Left lung (tissue), 10 donors: ENCODE results near the gene ATAD2B. TPM values are rescaled to one million over a fixed set of nuclear protein-coding genes. Genes with fewer than 3 reads are reported as not detected.

ENCODE experiments used
- ATAC-seq: fragments of 200-7000 bp; cut with Tn5 transposase; one replicate; pipeline ENCODE4 v1.9.1; 2020; ENCODE audit warnings: moderate library complexity
- DNase-seq, 4 donors: peaks; one replicate each; pipeline ENCODE4 v3.0.0-alpha.2; 2013 to 2020
- H3K27ac ChIP-seq, 2 donors: fragments of 200-600 bp; sonication (generic) in 1 of 2; one replicate each; pipeline versions ENCODE4 v1.5.0 to v1.8.0; 2020 to 2021
- H3K27me3 ChIP-seq, 2 donors: fragments of 200-600 bp; sonication (generic) in 1 of 2; one replicate each; pipeline versions ENCODE4 v1.5.0 to v1.8.0; 2020 to 2021
- H3K36me3 ChIP-seq, 2 donors: fragments of 200-600 bp; sonication (generic) in 1 of 2; one replicate each; pipeline versions ENCODE4 v1.5.0 to v1.8.0; 2020 to 2021
- H3K4me1 ChIP-seq, 2 donors: fragments of 200-600 bp; one replicate each; pipeline ENCODE4 v1.8.0; 2021
- H3K4me3 ChIP-seq, 2 donors: fragments of 200-600 bp; sonication (generic) in 1 of 2; one replicate each; pipeline versions ENCODE4 v1.5.0 to v1.8.0; 2020 to 2021; ENCODE audit warnings: mild to moderate bottlenecking in 1 of 2
- H3K9me3 ChIP-seq, 2 donors: fragments of 200-600 bp; sonication (generic) in 1 of 2; one replicate each; pipeline versions ENCODE4 v1.5.0 to v1.8.0; 2020 to 2021
- intact Hi-C, 2 donors: fragments of 100-400 bp; cut with DNase I; formaldehyde crosslinking; loops; one replicate each; pipeline versions ENCODE4 v1.11.2 to v1.14.2; 2022
- polyA plus RNA-seq, 6 donors: library from polyadenylated mRNA; unstranded; fragments of 120-200 nt; gene quantifications; one replicate each; pipeline ENCODE4 v1.2.1, GENCODE V29; 2013; ENCODE audit not compliant: insufficient read length in 6 of 6
- total RNA-seq, 2 donors: library from RNA; stranded (reverse); fragmentation: NEBNext Ultra II Directional; extraction: Animal tissue kit (Norgen Biotek cat#: 25700); gene quantifications; one replicate each; pipeline ENCODE4 v1.2.1, GENCODE V29; 2021
- TF ChIP-seq, protein P1 (sequence below), 2 donors: fragments of 200-600 bp; sonication (generic) in 1 of 2; IDR thresholded peaks; one replicate each; pipeline versions ENCODE4 v1.5.0 to v1.8.0; 2021; ENCODE audit warnings: antibody characterized with exemption in 2 of 2
- donor health status: DM: no; HTN: yes; CAD: no.
- donor health status: DM: no; HTN: no; CAD: no.

The ATAD2B gene
- total and polyA plus RNA-seq, 8 donors: 20.1 to 27.4 (median 24.6) TPM

DNA sequence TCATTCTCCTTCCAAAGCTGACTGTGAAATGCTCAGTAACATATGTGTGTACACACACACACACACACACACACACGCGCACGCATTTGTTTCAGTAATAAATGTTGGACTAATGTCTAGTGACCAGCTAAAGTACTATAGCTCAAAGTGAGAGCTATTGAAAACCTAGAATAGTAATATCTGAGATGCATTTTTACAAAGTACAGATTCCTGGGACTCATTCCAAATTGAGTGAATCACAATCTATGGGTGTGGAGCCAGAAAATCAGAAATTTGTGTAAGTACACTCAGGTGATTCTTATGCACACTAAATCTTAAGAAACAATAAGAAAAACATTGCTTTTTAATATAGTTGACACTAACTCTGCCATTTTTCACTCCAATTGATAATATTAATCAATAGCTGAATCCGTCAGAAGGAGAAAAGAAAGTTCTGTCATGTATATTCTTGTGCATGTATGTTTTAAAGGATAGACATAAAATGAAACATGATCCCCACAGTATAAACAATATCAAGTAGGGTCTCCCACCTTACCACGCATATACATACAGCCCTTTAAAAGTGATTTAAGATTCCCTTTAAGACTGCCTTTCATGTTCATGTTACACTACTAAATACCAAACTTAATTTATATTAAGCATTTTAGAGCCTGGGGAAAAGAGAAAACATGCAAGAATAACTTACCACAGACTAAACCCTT, 123.5 kb downstream of the ATAD2B start:
- ATAC-seq (peak; percentile 68), DNase-seq (no peak)
- peaks cover 0 to 6% of the 10 kb centered on the region in 2 donors for H3K36me3 ChIP-seq
- peaks cover 3 to 18% of the 10 kb centered on the region in 2 donors for H3K4me1 ChIP-seq
- H3K27ac ChIP-seq: peak overlapping the region; percentile 9 to 41
- TF ChIP-seq, protein P1, sequence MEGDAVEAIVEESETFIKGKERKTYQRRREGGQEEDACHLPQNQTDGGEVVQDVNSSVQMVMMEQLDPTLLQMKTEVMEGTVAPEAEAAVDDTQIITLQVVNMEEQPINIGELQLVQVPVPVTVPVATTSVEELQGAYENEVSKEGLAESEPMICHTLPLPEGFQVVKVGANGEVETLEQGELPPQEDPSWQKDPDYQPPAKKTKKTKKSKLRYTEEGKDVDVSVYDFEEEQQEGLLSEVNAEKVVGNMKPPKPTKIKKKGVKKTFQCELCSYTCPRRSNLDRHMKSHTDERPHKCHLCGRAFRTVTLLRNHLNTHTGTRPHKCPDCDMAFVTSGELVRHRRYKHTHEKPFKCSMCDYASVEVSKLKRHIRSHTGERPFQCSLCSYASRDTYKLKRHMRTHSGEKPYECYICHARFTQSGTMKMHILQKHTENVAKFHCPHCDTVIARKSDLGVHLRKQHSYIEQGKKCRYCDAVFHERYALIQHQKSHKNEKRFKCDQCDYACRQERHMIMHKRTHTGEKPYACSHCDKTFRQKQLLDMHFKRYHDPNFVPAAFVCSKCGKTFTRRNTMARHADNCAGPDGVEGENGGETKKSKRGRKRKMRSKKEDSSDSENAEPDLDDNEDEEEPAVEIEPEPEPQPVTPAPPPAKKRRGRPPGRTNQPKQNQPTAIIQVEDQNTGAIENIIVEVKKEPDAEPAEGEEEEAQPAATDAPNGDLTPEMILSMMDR (IDR thresholded peaks at IDR 0.05): no peak
- no peaks in the 10 kb centered on the region for H3K27me3 ChIP-seq
- intact Hi-C loops: no loop called here
- no peak overlapping the region for H3K4me3 ChIP-seq
- H3K9me3 ChIP-seq: no peaks in the 10 kb centered on the region

DNA sequence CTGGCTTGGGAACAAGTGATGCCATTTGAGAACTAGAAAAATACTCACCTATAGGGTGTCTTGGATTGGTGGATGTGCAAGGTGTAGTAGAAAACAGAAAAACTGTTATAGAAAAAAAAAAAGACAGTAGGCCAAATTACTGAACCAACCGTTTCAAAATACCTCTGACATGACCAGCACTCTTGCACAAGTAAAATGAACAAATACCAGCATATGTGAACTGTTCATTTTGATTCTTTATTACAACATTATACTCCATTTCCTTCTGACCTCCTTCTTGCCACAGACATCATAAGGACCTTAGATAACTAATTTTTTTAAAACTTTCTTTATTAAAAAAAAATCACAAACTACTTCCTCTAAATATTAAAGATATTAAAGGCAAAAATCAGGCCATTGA, 125.5 kb downstream of the ATAD2B start:
- Histone ChIP-seq H3K4me3 (no peak overlapping the region), H3K36me3 (peaks cover 0 to 11% of the 10 kb centered on the region in 2 donors), H3K9me3 (no peaks in the 10 kb centered on the region), H3K27me3 (no peaks in the 10 kb centered on the region), H3K27ac (no peak overlapping the region), H3K4me1 (peaks cover 3 to 18% of the 10 kb centered on the region in 2 donors)
- ATAC-seq: no peak
- TF ChIP-seq, protein P1 (IDR thresholded peaks at IDR 0.05): no peak
- intact Hi-C loops: no loop called here
- no peak for DNase-seq

DNA sequence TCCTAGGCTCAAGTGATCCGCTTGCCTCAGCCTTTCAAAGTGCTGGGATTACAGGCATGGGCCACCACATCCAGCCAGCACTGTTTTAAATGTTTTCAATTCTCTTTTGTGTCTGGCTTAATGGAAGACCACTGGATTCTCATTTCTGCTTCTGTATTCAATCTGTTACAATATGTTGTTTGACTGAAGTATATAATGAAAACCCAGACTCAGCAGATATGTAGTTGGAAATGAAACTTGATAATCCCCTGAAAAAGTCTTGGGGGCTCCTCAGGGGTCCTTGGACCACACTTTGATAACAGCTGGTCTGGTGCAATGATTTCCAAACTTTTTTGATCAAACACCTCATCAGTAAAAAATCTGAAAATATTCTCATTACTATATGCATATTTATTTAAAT, 132.7 kb downstream of the ATAD2B start:
- no peak for ATAC-seq
- H3K27ac ChIP-seq: no peak overlapping the region
- H3K9me3 ChIP-seq: no peaks in the 10 kb centered on the region
- H3K27me3 ChIP-seq: no peaks in the 10 kb centered on the region
- TF ChIP-seq, protein P1 (IDR thresholded peaks at IDR 0.05): no peak
- no peak for DNase-seq
- H3K4me1 ChIP-seq: peaks cover 4 to 6% of the 10 kb centered on the region in 2 donors
- intact Hi-C loops: no loop called here
- H3K36me3 ChIP-seq: peaks cover 0 to 17% of the 10 kb centered on the region in 2 donors
- no peak overlapping the region for H3K4me3 ChIP-seq

DNA sequence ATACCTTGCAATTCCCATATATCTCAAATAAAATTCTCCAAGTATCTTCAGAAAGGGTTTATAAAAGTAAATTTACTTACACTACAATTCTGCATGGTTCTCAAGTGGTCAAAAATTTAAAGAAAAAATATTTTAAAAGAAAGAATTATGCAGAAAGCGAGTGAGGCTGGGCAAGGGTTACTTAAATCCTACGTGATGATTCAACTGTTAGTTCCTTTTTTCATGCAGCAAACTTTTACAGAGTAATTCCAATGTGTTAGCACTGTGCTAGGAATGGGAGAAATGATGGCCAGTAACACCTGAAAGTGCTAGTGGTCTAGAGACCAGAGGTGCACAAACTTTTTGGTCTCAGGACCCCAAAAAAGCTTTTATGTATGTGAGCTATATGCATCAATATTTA, 133.4 kb downstream of the ATAD2B start:
- DNase-seq: no peak

GRCh38 chr2:23791030-23791429, 135.9 kb downstream of the ATAD2B start:
- ATAC-seq (no peak), DNase-seq (no peak)
- no peak overlapping the region for H3K4me3 ChIP-seq
- TF ChIP-seq, protein P1 (IDR thresholded peaks at IDR 0.05): no peak
- H3K9me3 ChIP-seq: no peaks in the 10 kb centered on the region
- peaks cover 0 to 12% of the 10 kb centered on the region in 2 donors for H3K36me3 ChIP-seq
- no peak overlapping the region for H3K27ac ChIP-seq
- H3K4me1 ChIP-seq: peaks cover 4 to 11% of the 10 kb centered on the region in 2 donors
- intact Hi-C loops: no loop called here
- no peaks in the 10 kb centered on the region for H3K27me3 ChIP-seq

More for the DNA sequence above, 133.4 kb downstream of the ATAD2B start:
- H3K4me1 ChIP-seq: peaks cover 4 to 6% of the 10 kb centered on the region in 2 donors
- TF ChIP-seq, protein P1 (IDR thresholded peaks at IDR 0.05): no peak
- no peak for ATAC-seq
- H3K27ac ChIP-seq: no peak overlapping the region
- H3K4me3 ChIP-seq: no peak overlapping the region
- no peaks in the 10 kb centered on the region for H3K27me3 ChIP-seq
- peaks cover 0 to 17% of the 10 kb centered on the region in 2 donors for H3K36me3 ChIP-seq
- no peaks in the 10 kb centered on the region for H3K9me3 ChIP-seq
- intact Hi-C loops: no loop called here
